GM12878 (cell line): ENCODE data around the gene TOB1. TPM values are rescaled to one million over a fixed set of nuclear protein-coding genes. Genes with fewer than 3 reads are reported as not detected.

Experiments
- ATAC-seq: fragments of 200-7000 bp; cut with Tn5 transposase; 3 replicates; pipeline ENCODE4 v1.9.1; 2020; ENCODE audit warnings: mild to moderate bottlenecking, moderate library complexity
- BruUV-seq: library from RNA; stranded (reverse); fragments of 400-500 nt; replicated peaks from 2 replicates; lab custom pipeline; 2021; lab: Mats Ljungman, UMichigan
- CTCF ChIA-PET: fragments of 300-600 bp; sonication (Branson Sonifier 250); formaldehyde crosslinking; extraction: SDS; loops from one replicate; lab custom pipeline; 2021; ENCODE audit warnings: inconsistent platforms; lab: Yijun Ruan, JAX
- POLR2A ChIA-PET: fragments of 350-600 bp; formaldehyde crosslinking; extraction: SDS; loops from one replicate; lab custom pipeline; 2021; ENCODE audit warnings: inconsistent platforms; lab: Charles Lee
- RAD21 ChIA-PET: fragments of 300-600 bp; sonication (Branson Sonifier 250); formaldehyde crosslinking; loops from one replicate; lab custom pipeline; 2023; ENCODE audit warnings: antibody characterized with exemption; ENCODE audit not compliant: unreplicated experiment; lab: Charles Lee
- SMC1A ChIA-PET: fragments of 300-600 bp; sonication (Branson Sonifier 250); formaldehyde crosslinking; loops from one replicate; lab custom pipeline; 2023; ENCODE audit not compliant: unreplicated experiment, uncharacterized antibody; lab: Charles Lee
- DNase-seq: peaks from one replicate; pipeline ENCODE4 v3.0.0-alpha.2; 2011; ENCODE audit warnings: low read depth, low spot score
- FAIRE-seq: peaks from 3 replicates; lab custom pipeline; 2011; peaks lifted over from hg19 to GRCh38; lab: Jason Lieb, UNC
- H2AFZ ChIP-seq: 2 replicates; pipeline ENCODE4 v1.6.0; 2011; ENCODE audit warnings: low read depth, low read length, control low read depth; ENCODE audit not compliant: control insufficient read depth
- H3K27ac ChIP-seq: 2 replicates; pipeline ENCODE4 v1.5.1; 2011; ENCODE audit warnings: control low read depth; ENCODE audit not compliant: control insufficient read depth, insufficient read depth
- H3K27me3 ChIP-seq, 2 experiments: replicated peaks in 1 of 2; 2 replicates each; pipeline versions ENCODE4 v1.6.0 to v1.6.1; 2011; ENCODE audit warnings: low read length in 1 of 2; ENCODE audit not compliant: control insufficient read depth in 2 of 2, insufficient read depth in 2 of 2
- H3K36me3 ChIP-seq, 2 experiments: 2 replicates each; pipeline ENCODE4 v1.5.1; 2011; ENCODE audit warnings: low read length in 1 of 2; ENCODE audit not compliant: control insufficient read depth in 2 of 2, insufficient read depth in 2 of 2
- H3K4me1 ChIP-seq: 2 replicates; pipeline ENCODE4 v1.6.1; 2011; ENCODE audit warnings: mild to moderate bottlenecking, low read length, moderate library complexity, mixed read lengths; ENCODE audit not compliant: control insufficient read depth, insufficient read depth
- H3K4me2 ChIP-seq: 2 replicates; pipeline ENCODE4 v1.6.0; 2011; ENCODE audit warnings: control low read depth; ENCODE audit not compliant: control insufficient read depth, insufficient read depth
- H3K4me3 ChIP-seq: fragments of 200-600 bp; sonication (generic); 2 replicates; pipeline ENCODE4 v1.5.1; 2016
- H3K79me2 ChIP-seq: 2 replicates; pipeline ENCODE4 v1.6.0; 2011; ENCODE audit warnings: low read length; ENCODE audit not compliant: control insufficient read depth, insufficient read depth
- H3K9ac ChIP-seq: 2 replicates; pipeline ENCODE4 v1.8.0; 2011; ENCODE audit warnings: low read length, control low read depth, mixed read lengths; ENCODE audit not compliant: control insufficient read depth, insufficient read depth
- H3K9me3 ChIP-seq: replicated peaks from 3 replicates; pipeline ENCODE4 v1.5.1; 2011; ENCODE audit warnings: mild to moderate bottlenecking, low read length; ENCODE audit not compliant: control insufficient read depth, insufficient read depth
- H4K20me1 ChIP-seq: 2 replicates; pipeline ENCODE4 v1.6.0; 2011; ENCODE audit not compliant: control insufficient read depth, insufficient read depth
- EZH2 ChIP-seq: IDR thresholded peaks from 2 replicates; pipeline ENCODE4 v1.6.1; 2012; ENCODE audit warnings: low read depth, mild to moderate bottlenecking, control low read depth, inconsistent platforms, low read length, borderline replicate concordance; ENCODE audit not compliant: control insufficient read depth
- JUNB ChIP-seq: IDR thresholded peaks from 2 replicates; pipeline ENCODE4 v1.6.1; 2016; ENCODE audit warnings: antibody characterized with exemption, mild to moderate bottlenecking
- SMAD1 ChIP-seq: fragments of 450-650 bp; IDR thresholded peaks from 2 replicates; pipeline ENCODE4 v1.6.1; 2018; ENCODE audit warnings: mild to moderate bottlenecking, low read depth; ENCODE audit not compliant: partially characterized antibody
- SP1 ChIP-seq: IDR thresholded peaks from one replicate; pipeline ENCODE4 v1.6.1; 2011; ENCODE audit warnings: low read depth, low read length
- ZNF217 ChIP-seq: fragments of 450-650 bp; IDR thresholded peaks from 2 replicates; pipeline ENCODE4 v1.6.1; 2017; ENCODE audit warnings: antibody characterized with exemption, mild to moderate bottlenecking
- ZNF622 ChIP-seq: fragments of 450-650 bp; IDR thresholded peaks from 2 replicates; pipeline ENCODE4 v1.6.1; 2017; ENCODE audit warnings: mild to moderate bottlenecking, inconsistent platforms
- WGBS: methylation state at CpG from one replicate; pipeline ENCODE4 v1.1.6; 2016; ENCODE audit warnings: low lambda C conversion rate; ENCODE audit not compliant: insufficient replicate concordance, insufficient coverage; ENCODE audit errors: missing lambda C conversion rate; 5-methylcytosine and 5-hydroxymethylcytosine counted together
- in situ Hi-C: fragments of 300-500 bp; cut with MboI; formaldehyde crosslinking; loops from 9 replicates; pipeline ENCODE4 v1.14.3; 2018; ENCODE audit warnings: mixed read lengths
- intact Hi-C: fragments of 100-400 bp; cut with micrococcal nuclease; formaldehyde crosslinking; loops from one replicate; pipeline ENCODE4 v1.14.2; 2022; ENCODE audit not compliant: unreplicated experiment
- polyA plus RNA-seq, 11 experiments: library from polyadenylated mRNA; depleted of rRNA in 4 of 11; unstranded in 6 of 11; stranded (reverse) in 5 of 11; fragments of >200 nt; fragmentation: Nextera tagmentation in 4 of 11; fragmentation: Illumina TruSeq in 1 of 11; extraction: Ambion mirVana in 4 of 11; extraction: Trizol in 1 of 11; gene quantifications; 1 replicate in 1 of 11; 2 replicates in 10 of 11; pipeline versions ENCODE4 v1.2.1 to v1.2.3, GENCODE V29; 2011 to 2016; ENCODE audit warnings: inconsistent platforms in 2 of 11, missing spikeins in 2 of 11, low read depth in 1 of 11
- total RNA-seq, 4 experiments: library from RNA; depleted of rRNA in 3 of 4; stranded (reverse); fragments of >200 nt in 3 of 4; fragmentation: Illumina TruSeq in 1 of 4; extraction: Trizol in 1 of 4; gene quantifications; 2 replicates each; pipeline versions ENCODE4 v1.2.1 to v1.2.3, GENCODE V29; 2013 to 2021
- TF ChIP-seq, protein P1 (sequence below): IDR thresholded peaks from 2 replicates; pipeline ENCODE4 v1.6.1; 2011; ENCODE audit warnings: borderline replicate concordance, low read depth, mild to moderate bottlenecking, moderate library complexity, mixed read lengths, low read length; ENCODE audit not compliant: insufficient read depth; ENCODE audit errors: extremely low read length

The TOB1 gene
- total and polyA plus RNA-seq, 10 of the 15 experiments (the other 5 are each of a cell fraction or from before 2014, with no cell fraction given): 5.0 to 32.4 (median 13.7) TPM

DNA sequence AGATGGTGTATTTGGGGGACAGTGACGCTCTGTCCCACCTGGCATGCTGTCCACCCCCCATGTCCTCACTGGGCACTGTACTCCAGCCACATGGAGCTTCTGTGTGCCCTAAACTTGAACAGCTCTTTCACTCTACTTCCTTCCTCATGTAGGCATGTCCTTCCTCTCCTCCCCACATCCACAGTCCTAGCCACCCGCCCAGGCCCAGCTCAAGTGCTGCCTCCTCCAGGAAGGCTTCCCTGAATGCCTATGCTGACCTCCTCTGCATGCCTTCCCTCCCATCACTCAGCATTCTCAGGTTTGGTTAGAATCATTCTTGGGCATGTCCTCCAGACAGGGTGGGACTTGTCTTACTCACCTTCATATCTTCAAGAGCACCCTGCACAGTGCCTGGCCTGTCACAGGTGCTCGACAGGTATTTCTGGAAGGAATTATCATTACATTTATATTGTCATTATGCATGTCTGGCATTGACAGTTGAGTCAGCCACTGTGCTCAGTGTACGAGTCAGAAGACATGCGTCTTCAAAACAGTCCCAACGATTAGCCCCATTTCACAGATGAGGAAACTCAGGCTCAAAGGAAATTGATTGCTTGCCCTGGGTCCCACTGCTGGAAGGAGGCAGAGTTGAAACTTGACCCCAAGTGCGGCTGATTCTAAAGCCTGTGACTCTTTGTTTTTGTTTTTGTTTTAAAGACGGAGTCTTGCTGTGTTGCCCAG, 42.1 kb upstream of the TOB1 start:
- CTCF ChIA-PET: no interaction called here
- Histone ChIP-seq H3K36me3 (no peaks in the 10 kb centered on the region), H3K4me3 (no peak overlapping the region), H3K9ac (no peak overlapping the region), H3K27ac (no peak overlapping the region)
- SMC1A ChIA-PET: interaction anchor here (1.4 kb wide), 1 partner anchor 56 kb away, joined by 3 read pairs; no protein-coding TSS in a partner anchor
- in situ Hi-C loops: no loop called here
- DNase-seq: no peak
- RAD21 ChIA-PET: no interaction called here
- TF ChIP-seq ZNF622 (no peak), EZH2 (no peak), SMAD1 (no peak), JUNB (no peak), ZNF217 (no peak), SP1 (no peak)
- TF ChIP-seq, protein P1, sequence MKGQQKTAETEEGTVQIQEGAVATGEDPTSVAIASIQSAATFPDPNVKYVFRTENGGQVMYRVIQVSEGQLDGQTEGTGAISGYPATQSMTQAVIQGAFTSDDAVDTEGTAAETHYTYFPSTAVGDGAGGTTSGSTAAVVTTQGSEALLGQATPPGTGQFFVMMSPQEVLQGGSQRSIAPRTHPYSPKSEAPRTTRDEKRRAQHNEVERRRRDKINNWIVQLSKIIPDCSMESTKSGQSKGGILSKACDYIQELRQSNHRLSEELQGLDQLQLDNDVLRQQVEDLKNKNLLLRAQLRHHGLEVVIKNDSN: no peak
- TF ChIP-seq, all 136 proteins: peak for 0
- H3K4me2 ChIP-seq: no peak overlapping the region
- H3K79me2 ChIP-seq: no peaks in the 10 kb centered on the region
- POLR2A ChIA-PET: interaction anchor here (0.6 kb wide), 1 partner anchor 125 kb away, joined by 4 read pairs; no protein-coding TSS in a partner anchor
- H4K20me1 ChIP-seq: no peaks in the 10 kb centered on the region
- H3K4me1 ChIP-seq: peaks cover 13% of the 10 kb centered on the region
- intact Hi-C loops: no loop called here
- no peaks in the 10 kb centered on the region; a peak in 1 of 4 replicates for H3K27me3 ChIP-seq
- no peaks in the 10 kb centered on the region for H3K9me3 ChIP-seq
- WGBS: 52% methylated on average over 8 of the region's 8 CpGs
- FAIRE-seq (no peak), ATAC-seq (no peak)
- H2AFZ ChIP-seq: no peak overlapping the region
- BruUV-seq: no TSS peak
